ENCODE data around the gene CACNA1C.

The CACNA1C gene

GRCh38 chr12:2552000-2552756 is 499.4 kb downstream of the CACNA1C start:
- no peak overlapping the region for H3K4me3 ChIP-seq (ENCODE audit: low read depth, low read length)

DNA sequence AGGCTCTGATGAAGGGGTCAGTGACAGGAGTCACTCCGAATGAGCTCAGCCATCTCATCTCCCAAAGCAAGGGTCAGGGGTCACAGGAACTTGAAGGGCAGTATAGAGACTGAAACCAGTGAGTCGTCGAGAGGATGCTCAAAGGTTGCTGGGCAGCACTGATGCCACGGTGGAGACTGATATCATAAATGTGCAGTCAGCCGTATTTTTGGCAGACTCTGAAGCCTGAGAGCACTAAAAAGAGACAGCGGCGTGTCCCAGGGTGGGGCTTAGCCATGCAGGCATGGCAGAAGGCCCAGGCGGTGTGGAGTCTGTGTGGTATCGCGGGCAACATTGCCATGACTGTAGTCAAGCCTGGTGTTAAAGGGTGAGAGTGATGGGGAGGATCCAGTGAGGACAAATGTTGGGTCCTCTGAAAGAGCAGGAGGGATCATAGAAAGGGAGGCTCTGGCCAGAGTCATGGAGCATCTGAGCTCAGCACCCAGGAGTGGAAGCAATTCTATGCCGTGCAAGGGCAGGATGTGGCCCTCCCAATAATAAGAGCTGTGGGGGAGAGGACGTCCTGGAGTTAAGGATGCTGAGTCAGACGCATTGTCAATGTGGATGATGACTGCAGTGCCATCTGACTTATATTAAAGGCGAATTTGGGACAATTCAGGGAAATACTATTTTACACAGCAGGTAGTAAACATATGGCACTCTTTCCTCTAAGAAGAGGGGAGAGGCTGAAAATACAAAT is 500.8 kb downstream of the CACNA1C start:
- no peak for DNase-seq (ENCODE audit: low read depth)
- TF ChIP-seq, protein P1, sequence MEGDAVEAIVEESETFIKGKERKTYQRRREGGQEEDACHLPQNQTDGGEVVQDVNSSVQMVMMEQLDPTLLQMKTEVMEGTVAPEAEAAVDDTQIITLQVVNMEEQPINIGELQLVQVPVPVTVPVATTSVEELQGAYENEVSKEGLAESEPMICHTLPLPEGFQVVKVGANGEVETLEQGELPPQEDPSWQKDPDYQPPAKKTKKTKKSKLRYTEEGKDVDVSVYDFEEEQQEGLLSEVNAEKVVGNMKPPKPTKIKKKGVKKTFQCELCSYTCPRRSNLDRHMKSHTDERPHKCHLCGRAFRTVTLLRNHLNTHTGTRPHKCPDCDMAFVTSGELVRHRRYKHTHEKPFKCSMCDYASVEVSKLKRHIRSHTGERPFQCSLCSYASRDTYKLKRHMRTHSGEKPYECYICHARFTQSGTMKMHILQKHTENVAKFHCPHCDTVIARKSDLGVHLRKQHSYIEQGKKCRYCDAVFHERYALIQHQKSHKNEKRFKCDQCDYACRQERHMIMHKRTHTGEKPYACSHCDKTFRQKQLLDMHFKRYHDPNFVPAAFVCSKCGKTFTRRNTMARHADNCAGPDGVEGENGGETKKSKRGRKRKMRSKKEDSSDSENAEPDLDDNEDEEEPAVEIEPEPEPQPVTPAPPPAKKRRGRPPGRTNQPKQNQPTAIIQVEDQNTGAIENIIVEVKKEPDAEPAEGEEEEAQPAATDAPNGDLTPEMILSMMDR (conservative IDR thresholded peaks at IDR 0.05; ENCODE audit: low read depth, low read length): no peak
- no peak overlapping the region for H3K4me3 ChIP-seq (ENCODE audit: low read depth, low read length)

More at GRCh38 chr12:2552000-2552756, 499.4 kb downstream of the CACNA1C start:
- no peak for DNase-seq (ENCODE audit: low read depth)
- TF ChIP-seq, protein P1 (conservative IDR thresholded peaks at IDR 0.05; ENCODE audit: low read depth, low read length): no peak

DNA sequence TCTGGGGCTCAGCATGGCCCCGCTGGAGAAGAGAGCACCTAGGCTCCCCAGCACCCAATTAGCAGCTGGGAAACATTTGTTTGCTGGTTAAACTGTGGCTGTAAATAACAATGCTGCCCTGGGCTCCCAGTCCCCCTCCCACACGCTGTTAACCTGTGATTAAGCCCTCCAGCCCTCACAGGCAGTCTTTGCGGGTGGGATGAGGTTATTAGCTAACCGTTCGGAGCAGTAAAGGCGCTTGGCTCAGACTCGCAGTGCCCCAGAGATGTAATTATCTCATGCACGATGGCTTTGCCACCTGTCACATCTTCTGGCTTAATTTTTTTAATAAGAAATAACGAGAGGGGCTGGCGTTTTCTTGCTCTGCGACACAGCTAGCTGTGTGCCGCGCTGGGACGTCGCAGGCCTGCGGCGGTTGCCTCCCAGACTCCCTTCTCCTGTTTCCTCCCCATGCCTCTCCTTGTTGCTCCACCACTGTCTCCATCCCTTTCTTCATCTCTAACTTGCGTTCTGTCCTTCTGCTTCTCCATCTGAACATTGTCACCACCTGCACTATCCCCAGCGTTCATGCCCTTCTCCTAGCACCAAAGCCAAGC is 502.8 kb downstream of the CACNA1C start:
- TF ChIP-seq, protein P1 (conservative IDR thresholded peaks at IDR 0.05; ENCODE audit: low read depth, low read length): no peak
- no peak for DNase-seq (ENCODE audit: low read depth)
- H3K4me3 ChIP-seq (ENCODE audit: low read depth, low read length): no peak overlapping the region

GRCh38 chr12:2557597-2557996 is 504.8 kb downstream of the CACNA1C start:
- TF ChIP-seq, protein P1 (conservative IDR thresholded peaks at IDR 0.05; ENCODE audit: low read depth, low read length): no peak
- H3K4me3 ChIP-seq (ENCODE audit: low read depth, low read length): no peak overlapping the region
- no peak for DNase-seq (ENCODE audit: low read depth)

DNA sequence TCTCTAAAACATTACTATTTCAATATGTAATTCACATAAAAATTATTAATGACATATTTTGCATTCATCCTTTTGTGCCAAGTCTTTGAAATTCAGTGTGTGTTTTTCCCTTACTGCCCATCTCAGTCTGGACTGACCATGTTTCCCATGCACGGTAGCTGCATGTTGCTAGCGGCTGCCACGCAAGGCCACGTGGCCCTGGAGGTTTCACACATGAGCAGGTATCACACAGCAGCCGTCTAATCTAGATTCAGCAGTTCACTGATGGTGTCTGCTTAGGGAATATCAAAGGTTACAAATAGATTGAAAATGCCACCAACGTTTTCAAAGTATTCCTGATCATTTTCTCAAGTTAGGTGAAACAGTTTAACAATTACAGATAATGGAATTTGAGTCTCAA is 507.1 kb downstream of the CACNA1C start:
- TF ChIP-seq, protein P1 (conservative IDR thresholded peaks at IDR 0.05; ENCODE audit: low read depth, low read length): no peak
- no peak for DNase-seq (ENCODE audit: low read depth)
- H3K4me3 ChIP-seq (ENCODE audit: low read depth, low read length): no peak overlapping the region

DNA sequence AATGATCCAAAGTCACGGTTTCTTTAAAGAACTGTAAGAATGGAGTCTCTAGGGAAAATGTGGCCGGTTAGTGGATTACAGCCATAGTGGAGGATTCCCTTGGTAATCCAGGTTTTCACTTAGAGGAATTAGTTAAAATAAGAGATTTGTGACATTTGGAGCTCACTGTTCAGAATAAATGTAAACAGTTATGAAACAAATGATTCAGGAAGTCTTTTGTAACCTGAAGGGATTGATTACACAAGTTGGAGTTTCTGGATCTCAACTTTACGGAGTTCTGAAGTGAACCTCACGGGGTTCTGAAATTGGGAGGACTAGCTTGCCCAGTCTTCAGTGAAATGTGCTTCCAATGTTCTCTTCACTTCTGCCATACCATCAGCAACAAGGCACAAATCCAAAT is 507.6 kb downstream of the CACNA1C start:
- H3K4me3 ChIP-seq (ENCODE audit: low read depth, low read length): no peak overlapping the region
- TF ChIP-seq, protein P1 (conservative IDR thresholded peaks at IDR 0.05; ENCODE audit: low read depth, low read length): no peak
- DNase-seq (ENCODE audit: low read depth): no peak

All from choroid plexus epithelial cell (primary cell).